Measurements from ENCODE around the gene DEK.
"Not testable (repeated sequence)": the region's sequence is repeated elsewhere in the genome, so short reads cannot be mapped to it uniquely, and the experiment has no call there.

DEK gene

DNA sequence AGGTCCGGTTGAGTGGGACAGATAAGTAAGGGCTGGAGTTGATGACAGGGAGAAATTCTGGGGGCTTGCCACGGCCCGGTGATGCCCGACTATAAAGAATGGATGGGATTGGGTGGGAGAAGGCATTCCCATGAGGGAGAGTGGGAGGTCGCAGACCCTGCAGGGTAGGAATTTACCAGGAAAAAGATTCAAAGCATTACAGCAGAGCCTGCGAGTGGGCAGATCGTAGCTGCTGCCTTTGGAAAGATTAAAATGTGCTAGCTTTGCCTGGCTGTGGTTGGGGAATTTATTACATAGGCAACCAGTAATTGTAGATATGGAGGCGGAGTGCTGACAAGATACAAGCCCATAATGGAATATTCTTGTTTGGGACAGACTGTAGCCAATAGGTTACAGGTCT, 59.6 kb downstream of the DEK start:
- DNase-seq (no peak), ATAC-seq (no peak)

- ATAC-seq, result no peak
- no peak for DNase-seq
These were observed 60.5 kb downstream of the DEK start for GRCh38 chr6:18203786-18204185.

DNA sequence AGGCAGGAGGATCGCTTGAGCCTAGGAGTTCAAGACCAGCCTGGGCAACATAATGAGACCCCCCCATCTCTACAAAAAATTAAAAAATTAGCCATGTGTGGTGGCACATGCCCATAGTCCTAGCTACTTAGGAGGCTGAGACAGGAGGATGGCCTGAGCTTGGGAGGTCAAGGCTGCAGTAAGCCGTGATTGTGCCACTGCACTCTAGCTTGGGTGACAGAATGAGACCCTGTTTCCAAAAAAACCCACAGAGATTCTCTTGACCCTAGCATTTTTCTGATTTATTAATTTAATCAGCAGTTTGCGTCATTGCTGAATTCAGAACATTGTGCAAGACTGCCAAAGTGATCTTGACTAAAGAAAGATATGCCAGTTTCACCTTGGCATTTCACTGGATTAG, 72.3 kb downstream of the DEK start:
- DNase-seq (no peak), ATAC-seq (no peak)

DNA sequence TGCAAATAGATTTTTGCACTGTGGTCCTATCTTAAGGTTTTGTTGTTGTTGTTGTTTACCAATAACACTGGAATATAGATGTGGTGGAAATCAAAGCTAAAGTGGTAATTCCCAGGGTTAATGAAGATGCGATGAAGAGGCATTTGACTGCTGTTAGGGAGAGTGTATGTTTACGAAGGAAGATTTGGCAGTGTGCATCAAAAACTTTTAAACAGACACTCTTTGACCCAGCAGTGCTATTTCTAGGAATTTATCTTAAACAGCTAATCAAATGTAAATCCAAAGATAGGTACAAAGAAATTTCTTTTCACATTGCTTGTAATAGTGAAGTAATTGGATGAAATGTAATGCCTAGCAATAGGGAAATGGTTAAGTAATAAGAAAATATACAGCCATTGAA, 75.1 kb downstream of the DEK start:
- DNase-seq (no peak), ATAC-seq (no peak)

GRCh38 chr6:18187701-18188100, 76.6 kb downstream of the DEK start:
- ATAC-seq (no peak), DNase-seq (no peak)

GRCh38 chr6:18186540-18187250, 77.6 kb downstream of the DEK start:
- DNase-seq (no peak), ATAC-seq (no peak)

- no peak for DNase-seq
- no peak for ATAC-seq
These were observed 78.3 kb downstream of the DEK start for GRCh38 chr6:18186033-18186432.

- DNase-seq, result no peak
- no peak for ATAC-seq
These were observed 78.7 kb downstream of the DEK start for GRCh38 chr6:18185624-18186023.

GRCh38 chr6:18183766-18184165, 80.6 kb downstream of the DEK start:
- ATAC-seq, result no peak
- no peak for DNase-seq

DNA sequence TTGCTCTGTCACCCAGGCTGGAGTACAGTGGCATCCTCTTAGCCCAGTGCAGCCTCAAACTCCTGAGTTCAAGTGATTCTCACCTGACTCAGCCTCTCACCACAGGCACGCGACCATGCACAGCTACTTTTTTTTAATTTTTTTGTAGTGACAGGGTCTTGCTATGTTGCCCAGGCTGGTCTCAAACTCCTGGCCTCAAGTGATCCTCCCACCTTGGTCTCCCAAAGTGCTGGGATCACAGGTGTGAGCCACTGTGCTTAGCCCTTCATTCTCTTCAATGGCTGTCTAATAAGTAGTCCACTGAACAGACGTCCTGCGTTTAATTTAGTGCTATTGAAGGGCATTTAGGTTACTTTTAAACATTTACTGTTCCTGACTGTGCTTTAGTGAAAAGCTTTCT, 81.8 kb downstream of the DEK start:
- no peak for DNase-seq
- ATAC-seq, result no peak

DNA sequence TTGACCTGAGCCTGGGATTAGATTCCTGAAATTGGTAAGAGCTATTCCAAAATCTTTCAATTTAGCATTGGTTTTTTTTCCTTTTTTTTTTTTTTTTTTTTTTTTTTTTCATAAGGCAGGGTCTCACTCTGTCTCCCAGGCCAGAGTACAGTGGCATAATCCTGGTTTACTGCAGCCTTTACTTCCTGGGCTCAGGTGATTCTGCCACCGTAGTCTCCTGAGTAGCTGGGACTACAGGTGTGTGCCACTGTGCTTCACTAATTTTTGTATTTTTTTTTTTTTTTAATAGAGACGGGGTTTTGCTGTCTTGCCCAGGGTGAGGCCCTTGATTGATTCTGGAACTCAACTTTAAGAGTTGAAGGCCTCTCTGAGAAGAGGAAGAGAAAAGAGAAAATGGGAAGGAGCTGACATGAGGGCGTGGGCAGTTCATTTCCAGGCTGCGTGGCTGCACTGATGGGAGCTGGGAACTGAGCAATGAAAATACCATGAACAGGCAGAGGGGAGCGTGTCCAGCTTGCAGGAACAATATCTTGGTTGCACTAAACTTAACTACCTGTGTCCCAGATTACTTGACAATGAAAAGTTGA, 84.5 kb downstream of the DEK start:
- DNase-seq, result no peak
- ATAC-seq, result no peak

- DNase-seq (no peak), ATAC-seq (no peak)
These were observed 85.2 kb downstream of the DEK start for GRCh38 chr6:18178960-18179615.

DNA sequence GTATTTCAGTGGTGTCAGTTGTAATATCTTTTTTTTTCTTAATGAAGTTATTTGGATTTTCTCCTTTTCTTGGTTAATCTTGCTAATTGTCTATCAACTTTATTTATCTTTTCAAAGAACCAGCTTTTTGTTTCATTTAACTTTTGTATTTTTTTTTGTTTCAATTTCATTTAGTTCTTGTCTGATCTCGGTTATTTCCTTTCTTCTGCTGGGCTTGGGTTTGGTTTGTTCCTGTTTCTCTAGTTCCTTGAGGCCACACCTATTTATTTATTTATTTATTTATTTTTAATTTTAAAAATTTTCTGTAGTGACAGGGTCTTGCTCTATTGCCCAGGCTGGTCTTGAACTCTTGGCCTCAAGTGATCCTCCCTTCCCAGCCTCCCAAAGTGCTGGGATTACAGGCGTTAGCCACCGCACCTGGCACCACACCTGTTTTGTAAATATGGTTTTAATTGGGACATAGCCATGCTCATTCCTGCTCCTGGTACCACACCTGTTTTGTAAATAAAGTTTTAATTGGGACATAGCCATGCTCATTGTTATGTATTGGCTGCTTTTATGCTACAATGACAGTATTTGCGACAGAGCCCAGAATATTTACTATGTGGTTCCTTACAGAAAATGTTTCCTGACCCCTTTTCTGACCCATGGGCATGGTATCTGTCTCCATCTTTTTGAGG, 86.9 kb downstream of the DEK start:
- ATAC-seq (no peak), DNase-seq (no peak)

- DNase-seq, ATAC-seq: not testable (repeated sequence)
These were observed 88.1 kb downstream of the DEK start for GRCh38 chr6:18176198-18176597.

Data from stimulated activated naive CD8-positive, alpha-beta T cell treated with anti-CD3 and anti-CD28 coated beads, Interleukin-15, Interleukin-2, amounts not matched to agents 100 U/mL and 50 U/mL, for 24 hours (primary cell).